GM11168 (cell line): ENCODE measurements around the gene EXOC6B.

ENCODE experiments used
- in situ Hi-C: fragments of 300-500 bp; cut with MboI; formaldehyde crosslinking; loops from one replicate; pipeline ENCODE4 v1.12.0; 2022; ENCODE audit warnings: low sequenced_read_pairs; ENCODE audit not compliant: unreplicated experiment

EXOC6B gene

GRCh38 chr2:72413716-72414115 lies 412.1 kb downstream of the EXOC6B start:
- in situ Hi-C loops, result no loop called here

- in situ Hi-C loops, result no loop called here
Measured at GRCh38 chr2:72412214-72412613, 413.6 kb downstream of the EXOC6B start.

GRCh38 chr2:72399879-72400278 lies 426.0 kb downstream of the EXOC6B start:
- in situ Hi-C loops, result no loop called here

- in situ Hi-C loops, result no loop called here
Measured at GRCh38 chr2:72395096-72395495, 430.7 kb downstream of the EXOC6B start.

- in situ Hi-C loops, result no loop called here
Measured at GRCh38 chr2:72394541-72395070, 431.2 kb downstream of the EXOC6B start.

- in situ Hi-C loops, result loop anchor here (10.0 kb wide), 1 partner anchor 795 kb away; no protein-coding TSS in a partner anchor
Measured at GRCh38 chr2:72389447-72389846, 436.4 kb downstream of the EXOC6B start.

- in situ Hi-C loops, result loop anchor here (10.0 kb wide), 1 partner anchor 793 kb away; no protein-coding TSS in a partner anchor
Measured at GRCh38 chr2:72388263-72388662, 437.6 kb downstream of the EXOC6B start.

GRCh38 chr2:72386288-72386687 lies 439.5 kb downstream of the EXOC6B start:
- in situ Hi-C loops, result loop anchor here (10.0 kb wide), 1 partner anchor 791 kb away; no protein-coding TSS in a partner anchor

GRCh38 chr2:72378753-72379348 lies 447.0 kb downstream of the EXOC6B start:
- in situ Hi-C loops, result no loop called here

- in situ Hi-C loops, result no loop called here
Measured at GRCh38 chr2:72367530-72368225, 458.2 kb downstream of the EXOC6B start.

GRCh38 chr2:72363406-72363805 lies 462.4 kb downstream of the EXOC6B start:
- in situ Hi-C loops, result no loop called here

- in situ Hi-C loops, result no loop called here
Measured at GRCh38 chr2:72362733-72363132, 463.1 kb downstream of the EXOC6B start.

GRCh38 chr2:72361521-72361920 lies 464.3 kb downstream of the EXOC6B start:
- in situ Hi-C loops, result no loop called here

- in situ Hi-C loops, result no loop called here
Measured at GRCh38 chr2:72361042-72361441, 464.8 kb downstream of the EXOC6B start.

- in situ Hi-C loops, result no loop called here
Measured at GRCh38 chr2:72350852-72351251, 475.0 kb downstream of the EXOC6B start.

- in situ Hi-C loops, result no loop called here
Measured at GRCh38 chr2:72349016-72349415, 476.8 kb downstream of the EXOC6B start.

- in situ Hi-C loops, result no loop called here
Measured at GRCh38 chr2:72347081-72347480, 478.8 kb downstream of the EXOC6B start.

GRCh38 chr2:72341639-72342038 lies 484.2 kb downstream of the EXOC6B start:
- in situ Hi-C loops, result no loop called here

GRCh38 chr2:72340665-72341064 lies 485.2 kb downstream of the EXOC6B start:
- in situ Hi-C loops, result no loop called here

- in situ Hi-C loops, result no loop called here
Measured at GRCh38 chr2:72338076-72338475, 487.8 kb downstream of the EXOC6B start.

- in situ Hi-C loops, result no loop called here
Measured at GRCh38 chr2:72332720-72333119, 493.1 kb downstream of the EXOC6B start.

GRCh38 chr2:72330652-72331051 lies 495.2 kb downstream of the EXOC6B start:
- in situ Hi-C loops, result no loop called here
